HG03354 (cell line): ENCODE results near the gene LUM.
"Not testable (repeated sequence)": the region's sequence is repeated elsewhere in the genome, so short reads cannot be mapped to it uniquely, and the experiment has no call there.

ENCODE experiments used
- ATAC-seq: cut with Tn5 transposase; IDR thresholded peaks from one replicate; pipeline ENCODE4 v1.9.1; 2021; ENCODE audit warnings: mild to moderate bottlenecking; ENCODE audit not compliant: unreplicated experiment, poor library complexity, severe bottlenecking

The LUM gene

DNA sequence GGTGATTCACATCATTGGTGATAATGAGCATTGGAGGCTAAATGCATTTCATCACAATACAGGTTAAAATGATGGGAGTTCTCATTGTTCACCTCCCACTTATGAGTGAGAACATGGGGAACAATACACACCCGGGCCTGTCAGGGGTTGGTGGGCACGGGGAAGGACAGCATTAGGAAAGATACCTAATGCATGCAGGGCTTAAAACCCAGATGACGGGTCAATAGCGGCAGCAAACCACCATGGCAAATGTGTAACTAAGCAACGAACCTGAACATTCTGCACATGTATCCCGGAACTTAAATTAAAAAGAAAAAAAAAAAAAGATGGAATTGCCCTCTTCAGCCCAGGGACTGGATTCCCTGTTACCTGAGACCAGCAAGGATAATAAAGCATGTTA lies 2.3 kb upstream of the LUM start:
- ATAC-seq = no peak

DNA sequence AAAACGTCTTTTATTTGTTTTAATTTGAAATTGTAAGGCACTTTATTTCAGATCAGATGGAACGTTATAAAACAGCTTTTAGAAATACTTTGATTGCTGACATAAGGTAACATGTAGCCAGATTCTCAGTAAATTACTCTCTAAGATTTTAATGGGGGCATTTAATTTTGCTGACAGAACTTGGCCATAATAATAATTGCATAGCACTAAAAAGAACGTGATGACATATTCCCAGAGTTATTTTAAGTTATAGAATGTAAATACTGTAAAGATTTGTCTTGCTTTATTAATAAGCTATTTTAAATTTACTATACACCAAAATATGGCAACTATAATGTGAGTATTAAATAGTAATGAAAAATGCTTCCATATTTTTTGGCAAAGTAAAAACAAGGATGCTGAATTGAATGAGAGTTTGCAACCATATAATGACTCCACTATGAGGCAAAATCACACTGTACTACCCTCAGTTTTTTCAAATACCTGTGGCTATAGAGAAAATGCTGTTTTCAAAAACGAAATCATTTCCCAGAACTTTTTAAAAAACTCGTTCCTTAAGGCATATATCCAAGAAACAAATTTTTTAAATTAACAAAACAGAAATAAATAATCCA lies 876 bp downstream of the LUM start:
- ATAC-seq = no peak

DNA sequence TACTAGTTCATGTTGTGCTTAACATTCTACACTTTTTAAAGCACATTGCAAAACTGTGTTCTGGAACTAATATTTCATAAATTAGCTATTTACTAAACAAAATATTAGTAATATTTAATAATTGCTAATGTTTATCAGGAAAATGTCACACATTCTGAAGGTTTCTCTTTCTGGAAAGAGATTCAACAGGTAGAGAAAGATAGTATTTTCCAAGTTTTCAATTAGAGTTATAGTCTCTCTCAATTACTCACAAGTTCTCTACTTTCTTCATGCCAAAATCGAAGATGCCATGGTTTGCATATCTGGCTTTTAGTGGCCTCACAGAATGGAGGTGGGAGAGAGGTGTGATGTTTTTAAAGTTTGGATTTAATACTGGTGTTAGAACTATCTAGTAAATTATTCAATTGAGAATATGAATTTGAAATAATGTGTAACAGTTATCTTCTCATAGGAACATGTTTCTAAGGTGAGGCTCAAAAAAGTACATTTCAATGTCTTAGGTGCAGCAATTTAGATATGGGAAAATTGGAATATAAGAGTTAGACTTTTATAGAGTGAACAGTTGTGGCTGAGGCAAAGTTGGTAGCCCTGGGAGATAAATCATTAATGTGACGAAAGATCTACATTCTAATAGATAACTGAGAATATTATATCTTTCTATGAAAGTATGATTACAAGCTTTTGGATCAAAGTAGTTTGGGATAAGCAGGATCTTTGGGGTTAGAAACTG lies 1.5 kb downstream of the LUM start:
- no peak for ATAC-seq

DNA sequence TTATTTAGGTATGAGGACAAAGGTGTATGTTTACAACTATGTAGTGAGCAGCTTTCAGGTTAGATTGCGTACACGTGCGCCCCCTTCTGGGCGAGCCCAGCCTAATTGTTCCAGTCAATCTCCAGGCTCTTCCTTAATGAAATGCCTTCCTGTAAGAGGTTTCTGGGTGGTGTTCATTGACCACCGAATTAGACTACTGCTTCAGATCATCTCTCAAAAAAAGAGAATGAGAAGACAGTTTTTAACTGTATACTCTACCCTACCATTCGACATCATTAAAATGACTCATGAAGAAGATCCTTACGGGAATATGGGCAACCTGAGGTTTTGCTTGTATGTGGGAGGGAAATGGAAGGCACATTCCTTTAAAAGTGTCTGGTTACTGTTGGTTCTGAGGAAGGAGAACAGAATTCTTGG lies 2.1 kb downstream of the LUM start:
- peak; percentile 83 for ATAC-seq

DNA sequence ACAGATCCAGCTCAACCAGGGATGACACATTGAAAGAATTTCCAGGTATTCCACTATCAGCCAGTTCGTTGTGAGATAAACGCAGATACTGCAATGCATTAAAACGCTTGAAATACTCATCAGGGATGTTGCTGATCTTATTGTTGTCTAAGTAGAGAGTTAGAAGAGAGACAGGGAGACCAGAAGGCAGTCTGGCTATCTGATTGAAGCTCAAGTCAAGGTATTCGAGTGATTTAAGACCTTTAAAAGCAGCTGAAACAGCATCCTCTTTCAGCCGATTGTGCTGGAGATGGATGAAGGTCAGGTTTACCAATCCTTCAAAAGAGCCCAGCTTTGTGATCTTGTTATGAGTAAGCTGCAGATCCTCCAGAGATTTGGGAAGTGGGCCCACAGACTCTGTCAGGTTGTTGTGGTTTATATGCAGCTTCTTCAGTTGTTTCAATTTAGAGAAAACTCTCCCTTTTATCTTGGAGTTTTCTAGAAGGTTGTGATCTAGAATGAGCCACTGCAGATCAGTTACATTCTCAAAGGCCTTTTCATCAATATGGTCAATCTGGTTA lies 3.0 kb downstream of the LUM start:
- no peak for ATAC-seq

DNA sequence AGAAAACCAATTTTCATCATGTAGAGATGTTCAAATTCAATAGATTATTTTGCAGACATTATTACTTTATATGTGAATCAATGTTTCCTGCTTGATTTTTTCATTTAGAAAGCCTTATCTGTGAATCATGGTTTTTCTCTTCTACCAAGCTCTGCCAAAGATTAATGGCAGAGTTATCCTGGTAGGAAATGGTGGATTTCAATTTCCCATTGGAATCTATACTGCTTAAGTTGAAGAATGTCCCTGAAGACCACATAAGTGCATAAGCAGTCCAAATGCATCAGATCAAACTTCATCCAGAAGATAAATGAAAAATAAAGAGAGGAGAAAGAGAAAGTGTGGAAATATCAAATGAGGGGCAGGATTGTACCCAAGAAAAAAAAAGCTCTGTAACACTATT lies 5.0 kb downstream of the LUM start:
- ATAC-seq = no peak

DNA sequence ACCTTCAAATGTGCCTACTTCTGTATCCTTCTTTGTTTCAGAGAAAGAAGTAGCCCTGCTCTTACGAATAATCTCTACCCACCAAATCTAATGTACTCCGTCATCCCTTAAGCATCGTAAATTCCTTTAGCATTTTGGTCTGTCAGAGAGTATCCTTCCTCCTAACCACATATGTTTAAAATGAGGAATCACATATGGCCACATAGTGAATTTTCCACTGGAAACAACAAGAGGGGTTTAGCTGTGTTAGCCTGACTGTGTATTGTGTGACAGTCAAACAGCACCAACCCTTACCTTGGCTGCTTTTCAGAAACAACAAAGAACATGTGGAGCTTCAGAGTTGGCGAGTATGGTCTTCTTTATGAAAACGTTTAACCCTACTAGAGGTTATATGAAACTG lies 5.5 kb downstream of the LUM start:
- no peak for ATAC-seq

DNA sequence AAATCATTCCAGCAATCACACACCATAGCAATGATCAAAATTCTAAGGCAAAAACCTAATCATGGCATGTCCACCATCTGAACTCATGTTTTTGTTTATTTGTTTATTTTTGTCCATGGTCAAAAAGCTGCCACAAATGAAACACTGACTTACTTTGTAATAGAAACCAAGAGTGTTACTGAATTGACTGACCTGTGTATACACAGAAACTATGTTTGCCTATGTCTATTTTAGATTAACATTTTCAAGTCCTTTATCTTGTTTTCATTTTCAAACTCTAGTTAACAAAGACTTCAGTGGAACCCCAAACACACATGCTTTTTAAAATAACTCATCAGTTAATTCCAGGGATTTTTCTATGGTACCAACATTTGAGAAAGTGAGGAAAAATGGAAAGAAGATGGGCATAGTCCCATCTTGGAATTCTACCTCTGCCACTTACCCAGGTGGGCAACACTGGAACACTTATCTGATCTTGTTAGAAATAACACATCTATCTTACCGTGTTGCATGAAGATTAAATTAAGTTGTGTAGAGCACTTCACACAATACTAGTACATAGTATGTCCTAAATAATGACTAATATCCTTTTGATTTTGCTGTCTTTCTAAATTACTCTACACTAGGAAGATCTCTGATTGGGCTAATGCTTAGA lies 6.4 kb downstream of the LUM start:
- ATAC-seq = peak; percentile 56

DNA sequence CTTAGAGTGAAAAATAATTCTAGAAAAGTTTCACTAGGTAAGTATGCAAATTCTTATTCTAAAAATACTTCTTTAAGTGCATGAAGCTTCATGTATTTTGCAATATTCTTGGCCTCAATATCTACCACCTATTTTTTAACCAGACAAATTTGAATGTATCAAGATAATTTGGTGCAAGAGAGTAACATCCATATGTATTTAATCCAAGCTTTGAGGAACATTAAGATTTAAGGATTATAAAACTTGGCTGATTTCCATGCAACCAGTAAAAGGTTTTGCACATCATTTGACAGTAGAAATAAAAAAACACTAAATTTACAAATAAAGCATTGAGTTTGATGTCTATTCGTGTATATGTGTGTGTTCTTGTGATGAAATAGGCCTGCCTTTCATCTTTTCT lies 7.7 kb downstream of the LUM start:
- ATAC-seq = no peak

DNA sequence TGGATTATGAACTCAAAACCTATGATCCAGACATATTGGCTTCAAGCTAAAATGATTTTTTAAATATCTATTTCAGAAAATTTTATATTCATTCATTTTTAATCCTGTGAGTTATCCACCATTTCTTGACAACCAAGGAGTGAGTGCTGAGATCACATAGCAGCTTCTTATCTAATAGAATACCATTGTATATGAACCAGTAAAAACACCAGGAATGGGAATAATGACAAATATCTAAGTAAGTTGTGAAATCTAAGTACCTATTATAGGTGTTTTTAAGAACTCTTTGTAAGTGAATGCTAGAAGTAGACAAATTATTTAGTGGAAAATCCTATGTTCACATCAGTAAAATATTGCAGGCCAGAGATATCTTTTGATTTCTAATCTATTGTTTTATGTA lies 8.2 kb downstream of the LUM start:
- ATAC-seq = no peak

DNA sequence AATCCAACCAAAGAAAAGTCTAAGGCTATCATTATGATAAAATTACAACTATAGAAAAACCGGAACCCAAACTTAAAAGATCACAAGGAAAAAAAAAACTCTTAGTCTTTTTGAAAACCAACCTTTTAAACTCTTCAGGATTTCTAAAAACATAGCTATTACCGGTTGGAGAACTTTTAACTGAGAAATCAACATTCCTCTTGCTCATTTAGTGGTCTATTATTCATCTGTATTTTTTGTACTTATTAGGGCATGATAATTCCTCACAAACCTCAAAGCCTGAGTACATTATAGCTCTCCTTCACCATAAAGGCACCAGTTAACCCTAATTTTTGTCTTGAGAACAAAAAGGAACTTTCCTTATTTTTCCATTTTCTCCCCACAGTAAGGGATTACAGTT lies 10.4 kb downstream of the LUM start:
- ATAC-seq = no peak

DNA sequence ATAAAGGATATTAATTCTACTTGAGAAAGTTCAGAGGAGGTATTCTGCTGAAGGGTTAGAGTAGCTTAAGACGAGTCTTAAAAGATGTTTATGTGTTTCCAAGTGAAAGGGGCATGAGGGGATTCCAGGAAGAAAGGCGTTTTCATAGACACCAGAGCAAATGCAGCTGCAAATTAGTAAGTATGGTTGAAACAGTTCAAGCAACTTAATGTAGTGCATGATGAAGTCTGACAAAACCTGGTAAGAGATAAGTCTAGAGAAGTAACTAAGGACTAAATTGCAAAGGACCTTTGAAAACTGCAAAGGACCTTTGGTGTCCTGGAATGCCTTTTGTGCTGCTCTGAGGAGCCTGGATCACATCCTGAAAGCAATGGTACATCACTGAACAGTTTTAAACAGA lies 11.5 kb downstream of the LUM start:
- ATAC-seq = no peak

DNA sequence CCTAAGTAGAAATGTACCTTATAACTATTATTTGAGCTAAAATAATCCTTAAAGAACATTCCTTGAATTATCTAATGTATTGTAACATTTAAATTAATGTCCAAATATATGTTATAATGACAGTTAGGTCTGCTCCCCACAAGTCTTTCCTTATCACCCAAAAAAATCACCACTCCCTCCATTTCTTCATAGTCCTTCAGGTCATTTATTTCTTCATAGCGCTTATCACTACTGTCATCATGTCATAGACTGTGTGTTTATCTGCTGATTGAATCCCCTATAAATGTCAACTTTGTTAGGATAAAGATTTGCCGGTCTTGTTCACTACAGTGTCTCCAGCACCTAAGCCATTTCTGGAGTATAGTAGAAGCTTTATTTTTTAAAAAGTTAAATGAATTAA lies 12.0 kb downstream of the LUM start:
- no peak for ATAC-seq

DNA sequence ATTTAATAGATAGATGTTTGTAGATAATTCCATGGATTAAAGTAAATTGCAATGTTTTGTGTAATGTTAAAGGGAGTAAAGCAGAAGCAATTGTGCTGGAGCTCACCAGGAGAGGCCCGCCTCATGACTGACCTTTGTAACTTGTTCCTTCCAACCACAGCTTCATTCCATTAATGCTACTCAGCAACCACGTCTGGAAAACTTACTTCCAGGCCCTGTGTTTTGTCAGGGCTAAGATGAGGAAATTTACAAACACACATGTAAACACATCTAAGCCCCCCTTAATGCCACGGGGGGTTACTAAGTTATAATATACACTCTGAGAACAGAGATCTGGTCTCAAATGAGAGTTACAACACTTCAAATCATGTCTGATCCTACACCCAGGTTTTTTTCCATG lies 12.4 kb downstream of the LUM start:
- no peak for ATAC-seq

DNA sequence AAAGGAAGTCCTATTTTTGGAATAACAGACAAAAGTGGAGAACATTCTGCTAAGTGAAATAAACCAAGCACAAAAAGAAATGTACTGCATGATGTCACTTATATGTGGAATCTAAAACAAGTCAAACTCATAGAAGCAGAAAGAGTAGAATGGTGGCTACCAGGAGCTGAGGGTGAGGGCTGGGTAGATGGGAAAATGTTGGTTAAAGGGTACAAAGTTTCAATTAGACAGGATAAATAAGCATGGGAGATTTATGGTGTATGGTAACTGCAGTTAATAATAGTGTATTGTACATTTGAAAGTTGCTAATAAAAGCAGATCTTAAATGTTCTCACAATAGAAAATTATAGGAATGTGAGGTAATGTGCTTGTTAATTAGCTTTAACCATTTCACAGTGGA lies 12.8 kb downstream of the LUM start:
- ATAC-seq = no peak

DNA sequence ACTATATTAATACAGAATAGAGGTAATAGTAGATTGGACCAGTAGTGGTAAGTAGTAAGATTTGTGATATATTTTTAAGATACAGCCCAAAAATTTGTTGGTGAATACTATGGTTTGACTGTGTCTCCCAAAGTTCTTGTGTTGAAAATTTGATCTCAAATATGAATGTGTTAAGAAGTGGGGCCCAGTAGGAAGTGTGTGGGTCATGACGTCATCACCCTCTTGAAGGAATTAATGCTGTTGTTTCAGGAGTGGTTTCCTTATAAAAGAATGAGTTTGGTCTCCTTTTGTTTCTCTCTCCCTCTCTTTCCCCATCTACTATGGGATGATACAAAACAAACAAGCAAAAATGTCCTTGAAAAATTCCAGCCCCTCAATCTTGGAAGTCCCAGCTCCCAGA lies 16.3 kb downstream of the LUM start:
- ATAC-seq = no peak

DNA sequence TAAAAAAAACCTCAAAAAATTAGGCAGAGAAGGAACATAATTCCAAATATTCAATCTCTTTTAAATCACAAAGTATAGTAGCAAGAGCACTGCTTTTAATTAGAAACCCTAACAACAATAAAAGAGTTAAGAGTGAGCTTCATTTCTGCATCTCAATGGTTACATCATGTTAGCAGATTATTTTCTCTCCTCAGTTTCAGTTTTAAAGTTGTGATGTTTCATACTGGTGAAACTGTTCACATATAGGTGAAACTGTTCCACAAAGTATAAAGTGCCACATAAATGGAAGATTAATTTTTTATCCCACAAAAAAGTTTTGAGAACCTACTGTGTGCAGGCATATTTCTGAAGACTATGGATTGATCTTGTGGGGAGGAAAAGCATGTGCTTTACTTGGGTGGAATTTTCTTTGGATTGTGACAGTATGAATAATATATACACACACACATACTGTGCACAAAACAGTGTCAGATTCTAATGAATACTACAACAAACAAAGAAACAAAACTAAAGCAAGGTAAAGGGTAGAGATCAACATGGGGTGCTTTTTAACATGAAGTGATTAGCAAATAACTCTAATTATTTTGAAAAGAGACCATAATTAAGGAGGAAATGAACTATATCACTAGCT lies 17.1 kb downstream of the LUM start:
- ATAC-seq = no peak

DNA sequence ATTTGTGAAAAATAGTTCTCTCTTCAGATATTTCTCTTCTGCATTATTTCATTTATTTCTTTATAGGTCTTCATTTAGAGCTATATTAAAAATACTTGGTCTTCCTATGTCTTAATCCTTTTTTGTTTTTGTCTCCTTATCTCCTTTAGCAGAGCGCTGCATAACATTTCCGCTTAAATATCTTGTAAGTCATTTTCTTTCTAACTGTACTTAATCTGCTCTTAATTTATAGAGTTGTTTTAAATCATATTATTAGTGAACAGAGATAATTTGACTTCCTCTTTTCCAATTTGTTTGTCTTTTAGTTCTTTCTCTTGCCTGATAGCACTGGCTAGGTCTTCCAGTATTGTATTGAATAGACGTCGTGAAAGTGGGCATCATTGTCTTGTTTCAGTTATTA lies 18.0 kb downstream of the LUM start:
- no peak for ATAC-seq

DNA sequence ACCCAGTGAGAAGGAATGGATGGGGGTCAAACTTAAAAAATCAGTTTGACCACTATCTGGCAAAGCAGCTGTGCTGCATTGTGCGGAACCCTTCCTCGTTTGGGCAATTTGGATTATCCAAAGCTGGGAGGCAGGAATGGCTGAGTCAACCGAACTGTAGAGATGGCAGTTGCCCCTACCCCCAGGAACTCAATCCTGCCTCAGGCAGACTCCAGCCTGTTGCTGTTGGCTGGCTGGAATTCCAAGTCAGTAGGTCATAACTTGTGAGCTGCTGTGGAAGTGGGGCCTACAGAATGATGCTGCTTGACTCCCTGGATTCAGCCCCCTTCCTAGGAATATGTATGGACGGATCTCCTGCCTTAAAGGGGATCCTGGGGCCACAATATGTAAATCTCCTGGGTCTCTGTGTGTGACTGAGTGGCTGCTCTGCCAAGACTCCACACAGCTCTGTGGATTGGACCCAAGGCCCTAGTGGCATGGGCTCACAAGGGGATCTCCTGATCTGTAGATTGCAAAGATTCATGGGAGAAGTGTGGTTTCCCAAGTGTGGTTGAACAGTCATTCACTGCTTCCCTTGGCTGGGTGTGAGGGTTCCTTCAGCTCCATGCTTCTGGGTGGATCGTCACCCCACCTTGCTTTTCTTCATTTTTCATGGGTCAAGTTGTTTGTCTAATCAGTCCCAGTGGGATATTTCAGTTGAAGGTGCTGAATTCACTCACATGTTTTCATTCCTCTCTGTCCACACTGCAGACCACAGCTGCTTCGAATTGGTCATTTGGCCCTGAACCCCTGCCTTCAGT lies 19.2 kb downstream of the LUM start:
- no peak for ATAC-seq

DNA sequence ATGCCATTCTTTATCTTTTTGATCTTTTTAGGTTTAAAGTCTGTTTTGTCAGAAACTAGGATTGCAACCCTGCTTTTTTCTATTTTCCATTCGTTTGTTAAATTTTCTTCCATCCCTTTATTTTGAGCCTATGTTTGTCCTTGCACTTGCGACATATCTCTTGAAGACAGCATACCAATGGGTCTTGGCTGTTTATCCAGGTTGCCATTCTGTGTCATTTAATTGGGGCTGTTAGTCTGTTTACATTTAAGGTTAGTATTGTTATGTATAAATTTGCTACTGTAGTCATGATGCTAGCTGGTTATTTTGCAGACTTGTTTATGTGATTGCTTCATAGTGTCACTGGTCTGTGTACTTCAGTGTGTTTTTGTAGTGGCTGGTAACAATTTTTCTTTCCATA lies 21.3 kb downstream of the LUM start:
- not testable (repeated sequence) for ATAC-seq
